HG03135 (cell line): ENCODE results near the gene CTF1.

Experiments used
- ATAC-seq: cut with Tn5 transposase; IDR thresholded peaks from one replicate; pipeline ENCODE4 v1.9.1; 2021; ENCODE audit warnings: mild to moderate bottlenecking, moderate library complexity; ENCODE audit not compliant: unreplicated experiment

The CTF1 gene

GRCh38 chr16:30904114-30904780 lies 7.8 kb downstream of the CTF1 start:
- ATAC-seq = no peak

GRCh38 chr16:30907064-30907463 lies 10.7 kb downstream of the CTF1 start:
- no peak for ATAC-seq

- ATAC-seq = no peak
These were observed 14.1 kb downstream of the CTF1 start for GRCh38 chr16:30910427-30911029.

GRCh38 chr16:30912794-30913412 lies 16.5 kb downstream of the CTF1 start:
- no peak for ATAC-seq

- no peak for ATAC-seq
These were observed 18.4 kb downstream of the CTF1 start for GRCh38 chr16:30914830-30915229.

GRCh38 chr16:30918614-30919013 lies 22.2 kb downstream of the CTF1 start:
- no peak for ATAC-seq

- no peak for ATAC-seq
These were observed 24.5 kb downstream of the CTF1 start for GRCh38 chr16:30920891-30921290.

GRCh38 chr16:30921459-30921747 lies 25.0 kb downstream of the CTF1 start:
- no peak for ATAC-seq

GRCh38 chr16:30921748-30922419 lies 25.5 kb downstream of the CTF1 start:
- no peak for ATAC-seq

- ATAC-seq = peak; percentile 66
These were observed 26.1 kb downstream of the CTF1 start for GRCh38 chr16:30922420-30922959.

GRCh38 chr16:30922960-30923535 lies 26.6 kb downstream of the CTF1 start:
- peak; percentile 68 for ATAC-seq

- no peak for ATAC-seq
These were observed 27.2 kb downstream of the CTF1 start, which contains the start of gene FBXL19 for GRCh38 chr16:30923554-30924075. TSS of gene FBXL19 (plus strand) at chr16:30923572. CDS start at chr16:30925755, 2,183 bp downstream.

GRCh38 chr16:30924076-30924912 lies 27.9 kb downstream of the CTF1 start:
- ATAC-seq = no peak

GRCh38 chr16:30924913-30925631 lies 28.7 kb downstream of the CTF1 start:
- no peak for ATAC-seq

GRCh38 chr16:30925632-30925987 lies 29.2 kb downstream of the CTF1 start:
- no peak for ATAC-seq

- no peak for ATAC-seq
These were observed 29.8 kb downstream of the CTF1 start for GRCh38 chr16:30925995-30926811.

GRCh38 chr16:30926937-30927788 lies 30.7 kb downstream of the CTF1 start:
- ATAC-seq = no peak
